ENCODE results near the gene FRAT1.

The FRAT1 gene, protein sequence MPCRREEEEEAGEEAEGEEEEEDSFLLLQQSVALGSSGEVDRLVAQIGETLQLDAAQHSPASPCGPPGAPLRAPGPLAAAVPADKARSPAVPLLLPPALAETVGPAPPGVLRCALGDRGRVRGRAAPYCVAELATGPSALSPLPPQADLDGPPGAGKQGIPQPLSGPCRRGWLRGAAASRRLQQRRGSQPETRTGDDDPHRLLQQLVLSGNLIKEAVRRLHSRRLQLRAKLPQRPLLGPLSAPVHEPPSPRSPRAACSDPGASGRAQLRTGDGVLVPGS

DNA sequence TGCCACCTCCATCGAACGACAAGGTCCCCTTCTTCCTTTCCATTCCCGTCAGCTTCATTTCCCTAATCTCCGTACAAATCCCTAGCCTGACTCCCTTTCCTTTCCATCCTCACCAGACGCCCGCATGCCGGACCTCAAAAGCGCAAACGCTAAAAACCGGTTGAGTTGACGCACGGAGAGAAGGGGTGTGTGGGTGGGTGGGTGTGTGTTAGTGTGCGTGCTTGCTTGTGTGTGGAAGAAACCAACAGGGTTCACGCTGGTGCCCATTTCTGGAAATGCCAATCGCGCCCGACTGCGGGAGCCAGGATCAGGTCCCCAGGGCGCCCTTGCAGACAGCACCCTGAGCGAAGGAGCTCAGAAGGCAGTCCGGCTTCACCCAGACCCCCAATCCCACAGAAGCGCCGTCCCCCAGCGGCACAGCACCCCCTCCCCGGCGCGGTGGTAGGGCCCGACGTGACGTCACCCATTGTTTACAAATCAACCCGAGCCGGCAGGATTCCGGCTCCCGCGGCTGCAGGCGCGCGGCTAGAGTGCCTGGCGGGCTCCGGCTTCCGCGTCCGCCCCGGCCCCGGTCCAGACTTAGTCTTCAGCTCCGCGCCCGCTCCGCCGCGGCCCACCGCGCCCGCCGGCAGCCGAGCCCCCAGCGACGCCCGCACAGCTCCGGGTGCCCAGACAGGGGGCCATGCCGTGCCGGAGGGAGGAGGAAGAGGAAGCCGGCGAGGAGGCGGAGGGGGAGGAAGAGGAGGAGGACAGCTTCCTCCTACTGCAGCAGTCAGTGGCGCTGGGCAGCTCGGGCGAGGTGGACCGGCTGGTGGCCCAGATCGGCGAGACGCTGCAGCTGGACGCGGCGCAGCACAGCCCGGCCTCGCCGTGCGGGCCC, at the start of gene FRAT1:
FRAT1 (plus strand) TSS at position 500 of the 880 bp plus-strand sequence; CDS start at position 683, 183 bp downstream.
- peak within 1 kb of the TSS; percentile 69 for H3K4me3 ChIP-seq (ENCODE audit: low read depth, low read length)
- TF ChIP-seq, protein P1, sequence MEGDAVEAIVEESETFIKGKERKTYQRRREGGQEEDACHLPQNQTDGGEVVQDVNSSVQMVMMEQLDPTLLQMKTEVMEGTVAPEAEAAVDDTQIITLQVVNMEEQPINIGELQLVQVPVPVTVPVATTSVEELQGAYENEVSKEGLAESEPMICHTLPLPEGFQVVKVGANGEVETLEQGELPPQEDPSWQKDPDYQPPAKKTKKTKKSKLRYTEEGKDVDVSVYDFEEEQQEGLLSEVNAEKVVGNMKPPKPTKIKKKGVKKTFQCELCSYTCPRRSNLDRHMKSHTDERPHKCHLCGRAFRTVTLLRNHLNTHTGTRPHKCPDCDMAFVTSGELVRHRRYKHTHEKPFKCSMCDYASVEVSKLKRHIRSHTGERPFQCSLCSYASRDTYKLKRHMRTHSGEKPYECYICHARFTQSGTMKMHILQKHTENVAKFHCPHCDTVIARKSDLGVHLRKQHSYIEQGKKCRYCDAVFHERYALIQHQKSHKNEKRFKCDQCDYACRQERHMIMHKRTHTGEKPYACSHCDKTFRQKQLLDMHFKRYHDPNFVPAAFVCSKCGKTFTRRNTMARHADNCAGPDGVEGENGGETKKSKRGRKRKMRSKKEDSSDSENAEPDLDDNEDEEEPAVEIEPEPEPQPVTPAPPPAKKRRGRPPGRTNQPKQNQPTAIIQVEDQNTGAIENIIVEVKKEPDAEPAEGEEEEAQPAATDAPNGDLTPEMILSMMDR (IDR thresholded peaks at IDR 0.05; ENCODE audit: low read depth, low read length): no peak

DNA sequence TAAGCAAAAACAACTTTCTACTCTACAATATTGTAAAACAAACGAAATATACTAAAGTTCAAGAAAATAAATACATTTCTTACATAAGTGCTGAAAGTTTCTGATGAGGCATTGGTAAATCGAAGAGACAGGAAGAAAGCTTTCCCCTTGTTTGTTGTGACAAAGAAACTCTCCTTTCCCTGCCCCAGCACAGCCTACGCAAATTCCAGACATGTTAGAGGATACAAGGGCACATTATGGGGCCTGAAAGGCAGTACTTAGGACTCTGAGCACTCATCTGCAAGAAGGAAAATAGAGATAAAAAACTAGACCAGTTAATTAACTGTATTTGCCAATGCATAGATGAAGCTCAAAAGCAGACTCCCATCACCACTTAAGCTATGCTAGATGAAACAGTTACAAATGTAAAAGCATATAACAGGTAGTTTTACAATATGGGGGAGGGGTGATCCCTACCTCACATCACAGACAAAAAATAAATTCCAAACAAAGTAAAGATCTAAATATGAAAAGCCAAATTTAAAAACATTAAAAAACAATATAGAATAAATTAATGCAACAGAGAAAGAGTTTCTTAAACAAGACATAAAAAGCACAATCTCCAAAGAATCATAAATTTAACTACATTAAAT, 48.4 kb upstream of the FRAT1 start:
- TF ChIP-seq, protein P1 (IDR thresholded peaks at IDR 0.05; ENCODE audit: low read depth, low read length): no peak
- H3K4me3 ChIP-seq (ENCODE audit: low read depth, low read length): no peak overlapping the region

DNA sequence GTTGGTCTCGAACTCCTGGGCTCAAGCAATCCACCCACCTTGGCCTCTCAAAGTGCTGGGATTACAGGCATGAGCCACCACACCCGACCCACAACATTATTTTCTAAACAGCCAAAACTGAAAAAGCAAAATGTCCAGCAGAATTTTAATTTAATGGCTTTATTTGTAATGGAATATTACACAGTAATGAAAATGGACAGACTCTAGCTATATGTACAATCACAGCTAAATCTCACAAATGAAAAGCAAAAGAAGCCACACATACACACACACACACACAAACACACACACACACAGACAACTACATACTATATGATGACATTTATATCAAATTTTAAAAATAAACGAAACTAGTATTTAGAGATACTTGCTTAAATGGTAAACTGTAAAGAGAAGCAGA, 45.4 kb upstream of the FRAT1 start:
- H3K4me3 ChIP-seq (ENCODE audit: low read depth, low read length): no peak overlapping the region
- TF ChIP-seq, protein P1 (IDR thresholded peaks at IDR 0.05; ENCODE audit: low read depth, low read length): no peak

DNA sequence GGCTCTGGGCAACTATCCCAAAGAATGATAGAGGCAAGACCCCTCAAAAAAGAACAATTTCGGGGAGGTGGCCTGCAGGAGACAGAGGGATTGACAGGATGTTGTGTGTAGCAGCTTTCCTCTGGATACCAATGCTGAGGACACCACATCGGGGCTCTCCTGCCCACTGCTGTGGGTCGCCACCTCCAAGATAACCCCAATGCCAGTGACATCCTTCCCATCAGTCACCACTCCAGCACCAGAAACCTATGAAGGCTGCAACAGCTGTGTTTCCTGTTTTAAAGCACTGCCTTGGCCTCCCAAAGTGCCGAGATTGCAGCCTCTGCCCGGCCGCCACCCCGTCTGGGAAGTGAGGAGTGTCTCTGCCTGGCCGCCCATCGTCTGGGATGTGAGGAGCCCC, 44.2 kb upstream of the FRAT1 start:
- TF ChIP-seq, protein P1 (IDR thresholded peaks at IDR 0.05; ENCODE audit: low read depth, low read length): no peak
- no peak overlapping the region for H3K4me3 ChIP-seq (ENCODE audit: low read depth, low read length)

DNA sequence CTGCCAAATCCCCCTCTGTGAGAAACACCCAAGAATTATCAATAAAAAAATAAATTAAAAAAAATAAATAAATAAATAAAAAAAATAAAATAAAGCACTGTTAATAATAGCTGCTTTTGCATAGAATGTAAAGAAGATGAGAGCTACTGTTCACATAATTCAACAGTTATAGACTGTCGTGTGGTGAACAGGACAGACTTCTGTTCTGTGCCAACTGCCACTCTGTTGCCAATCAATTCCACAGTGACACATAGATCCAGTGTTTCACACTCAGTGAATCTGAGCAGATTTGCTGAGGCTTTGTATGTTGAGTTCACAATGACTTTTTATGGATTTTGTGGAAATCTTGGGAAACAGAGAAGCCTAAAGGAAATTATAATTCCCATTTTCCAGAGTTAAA, 41.5 kb upstream of the FRAT1 start:
- TF ChIP-seq, protein P1 (IDR thresholded peaks at IDR 0.05; ENCODE audit: low read depth, low read length): no peak
- no peak overlapping the region for H3K4me3 ChIP-seq (ENCODE audit: low read depth, low read length)

DNA sequence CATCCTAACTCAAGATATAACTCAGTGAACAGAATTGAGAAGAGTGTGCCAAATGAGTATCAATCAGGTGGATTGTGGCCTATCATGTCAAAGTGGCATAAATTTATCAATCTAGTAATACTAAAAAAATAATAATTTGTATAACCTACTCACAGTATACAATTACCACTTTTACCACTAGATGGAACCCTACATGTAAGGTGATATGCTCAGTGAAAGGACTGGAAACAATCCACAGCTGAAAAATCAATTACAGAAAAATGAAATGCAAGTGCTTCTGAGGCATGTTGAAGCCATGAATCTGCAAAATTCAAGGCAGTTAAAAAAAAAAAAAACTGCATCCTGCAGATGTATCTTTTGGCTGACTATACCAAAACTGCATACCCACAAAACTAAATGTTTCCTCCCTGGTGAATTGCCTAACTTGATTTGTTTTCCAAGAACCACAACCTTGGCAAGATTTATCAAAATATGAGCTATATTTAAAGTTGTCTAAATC, 40.5 kb upstream of the FRAT1 start:
- H3K4me3 ChIP-seq (ENCODE audit: low read depth, low read length): no peak overlapping the region
- TF ChIP-seq, protein P1 (IDR thresholded peaks at IDR 0.05; ENCODE audit: low read depth, low read length): peak; percentile 32; the same call in 1 of the 2 replicates

All from WI38 (cell line).